Measurements from ENCODE around the gene TOGARAM1.

TOGARAM1 gene

DNA sequence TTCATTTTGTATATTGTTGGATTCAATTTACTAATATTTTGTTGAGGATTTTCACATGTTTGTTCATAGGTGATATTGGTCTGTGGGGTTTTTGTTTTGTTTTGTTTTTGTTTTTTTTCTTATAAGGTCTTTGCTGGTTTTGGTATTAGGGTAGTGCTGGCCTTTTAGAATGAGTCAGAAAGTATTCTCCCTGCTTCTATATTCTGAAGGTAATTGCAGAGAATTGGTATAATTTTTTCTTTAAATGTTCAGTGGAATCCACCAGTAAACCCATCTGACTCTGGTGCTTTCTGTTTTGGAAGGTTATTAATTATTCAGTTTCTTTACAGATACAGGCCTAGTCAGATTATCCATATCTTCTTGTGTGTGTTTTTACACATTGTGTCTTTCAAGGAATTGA is 8.9 kb downstream of the TOGARAM1 start:
- Histone ChIP-seq H3K4me1 (ENCODE audit: low read depth, poor library complexity, severe bottlenecking) (peaks cover 21% of the 10 kb centered on the region), H3K36me3 (ENCODE audit: insufficient read depth) (no peaks in the 10 kb centered on the region), H3K9ac (no peak overlapping the region), H3K27me3 (ENCODE audit: insufficient read depth, low read depth) (no peaks in the 10 kb centered on the region), H3K27ac (no peak overlapping the region), H3K79me2 (ENCODE audit: insufficient read depth, low read depth) (peaks cover 54% of the 10 kb centered on the region), H3K4me3 (IDR thresholded peaks at IDR 0.05; ENCODE audit: insufficient read depth, low read depth, low read length) (no peak overlapping the region), H3K4me2 (no peak overlapping the region), H2AFZ (ENCODE audit: low read depth) (no peak overlapping the region), H4K20me1 (ENCODE audit: insufficient read depth) (no peaks in the 10 kb centered on the region)
- TF ChIP-seq, protein P1, sequence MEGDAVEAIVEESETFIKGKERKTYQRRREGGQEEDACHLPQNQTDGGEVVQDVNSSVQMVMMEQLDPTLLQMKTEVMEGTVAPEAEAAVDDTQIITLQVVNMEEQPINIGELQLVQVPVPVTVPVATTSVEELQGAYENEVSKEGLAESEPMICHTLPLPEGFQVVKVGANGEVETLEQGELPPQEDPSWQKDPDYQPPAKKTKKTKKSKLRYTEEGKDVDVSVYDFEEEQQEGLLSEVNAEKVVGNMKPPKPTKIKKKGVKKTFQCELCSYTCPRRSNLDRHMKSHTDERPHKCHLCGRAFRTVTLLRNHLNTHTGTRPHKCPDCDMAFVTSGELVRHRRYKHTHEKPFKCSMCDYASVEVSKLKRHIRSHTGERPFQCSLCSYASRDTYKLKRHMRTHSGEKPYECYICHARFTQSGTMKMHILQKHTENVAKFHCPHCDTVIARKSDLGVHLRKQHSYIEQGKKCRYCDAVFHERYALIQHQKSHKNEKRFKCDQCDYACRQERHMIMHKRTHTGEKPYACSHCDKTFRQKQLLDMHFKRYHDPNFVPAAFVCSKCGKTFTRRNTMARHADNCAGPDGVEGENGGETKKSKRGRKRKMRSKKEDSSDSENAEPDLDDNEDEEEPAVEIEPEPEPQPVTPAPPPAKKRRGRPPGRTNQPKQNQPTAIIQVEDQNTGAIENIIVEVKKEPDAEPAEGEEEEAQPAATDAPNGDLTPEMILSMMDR (conservative IDR thresholded peaks at IDR 0.05; ENCODE audit: low read depth, low read length), result no peak

DNA sequence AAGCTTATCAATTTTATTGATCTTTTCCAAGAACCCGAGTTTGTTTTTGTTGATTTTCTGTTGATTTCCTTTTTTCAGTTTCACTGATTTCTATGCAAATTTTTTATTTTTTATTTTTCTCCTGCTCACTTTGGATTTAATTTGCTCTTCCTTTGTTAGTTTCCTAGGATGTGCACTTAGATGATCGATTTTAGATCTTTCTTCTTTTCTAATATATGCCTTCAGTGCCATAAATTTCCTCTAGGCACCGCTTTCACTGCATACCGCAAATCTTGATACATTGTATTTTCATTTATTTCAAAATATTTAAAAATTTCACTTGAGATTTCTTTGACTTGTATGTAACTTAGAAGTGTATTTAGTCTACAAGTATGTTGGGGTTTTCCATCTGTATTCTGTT is 9.5 kb downstream of the TOGARAM1 start:
- Histone ChIP-seq H4K20me1 (ENCODE audit: insufficient read depth) (no peaks in the 10 kb centered on the region), H3K4me1 (ENCODE audit: low read depth, poor library complexity, severe bottlenecking) (peaks cover 18% of the 10 kb centered on the region), H3K27ac (no peak overlapping the region), H3K27me3 (ENCODE audit: insufficient read depth, low read depth) (no peaks in the 10 kb centered on the region), H3K4me2 (no peak overlapping the region), H2AFZ (ENCODE audit: low read depth) (no peak overlapping the region), H3K4me3 (IDR thresholded peaks at IDR 0.05; ENCODE audit: insufficient read depth, low read depth, low read length) (no peak overlapping the region), H3K9ac (no peak overlapping the region), H3K36me3 (ENCODE audit: insufficient read depth) (no peaks in the 10 kb centered on the region), H3K79me2 (ENCODE audit: insufficient read depth, low read depth) (peaks cover 56% of the 10 kb centered on the region)
- TF ChIP-seq, protein P1 (conservative IDR thresholded peaks at IDR 0.05; ENCODE audit: low read depth, low read length), result no peak

DNA sequence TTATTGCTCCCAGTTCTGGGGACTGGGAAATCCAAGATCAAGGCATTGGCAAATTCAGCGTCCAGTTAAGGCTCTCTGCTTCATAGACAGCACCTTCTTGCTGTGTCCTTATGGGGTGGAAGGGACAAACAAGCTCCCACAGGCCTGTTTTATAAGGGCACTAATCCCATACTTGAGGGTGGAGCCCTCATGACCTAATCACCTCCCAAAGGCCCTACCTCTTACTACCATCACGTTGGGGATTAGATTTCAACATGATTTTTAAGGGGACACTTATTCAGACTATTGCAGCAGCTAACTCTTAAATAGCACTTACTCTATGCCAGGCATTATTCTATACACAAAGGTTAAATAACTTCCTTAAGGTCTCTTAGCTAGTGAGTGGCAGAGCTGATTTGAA is 17.3 kb downstream of the TOGARAM1 start:
- no peaks in the 10 kb centered on the region for H3K27me3 ChIP-seq (ENCODE audit: insufficient read depth, low read depth)
- TF ChIP-seq, protein P1 (conservative IDR thresholded peaks at IDR 0.05; ENCODE audit: low read depth, low read length), result no peak
- H3K4me1 ChIP-seq (ENCODE audit: low read depth, poor library complexity, severe bottlenecking), result peaks cover 7% of the 10 kb centered on the region
- no peak overlapping the region for H3K4me2 ChIP-seq
- H4K20me1 ChIP-seq (ENCODE audit: insufficient read depth), result no peaks in the 10 kb centered on the region
- H3K36me3 ChIP-seq (ENCODE audit: insufficient read depth), result no peaks in the 10 kb centered on the region
- H3K9ac ChIP-seq, result no peak overlapping the region
- no peak overlapping the region for H3K27ac ChIP-seq
- peaks cover 11% of the 10 kb centered on the region; the same call in 1 of the 2 replicates for H3K79me2 ChIP-seq (ENCODE audit: insufficient read depth, low read depth)
- no peak overlapping the region for H2AFZ ChIP-seq (ENCODE audit: low read depth)
- no peak overlapping the region for H3K4me3 ChIP-seq (IDR thresholded peaks at IDR 0.05; ENCODE audit: insufficient read depth, low read depth, low read length)

DNA sequence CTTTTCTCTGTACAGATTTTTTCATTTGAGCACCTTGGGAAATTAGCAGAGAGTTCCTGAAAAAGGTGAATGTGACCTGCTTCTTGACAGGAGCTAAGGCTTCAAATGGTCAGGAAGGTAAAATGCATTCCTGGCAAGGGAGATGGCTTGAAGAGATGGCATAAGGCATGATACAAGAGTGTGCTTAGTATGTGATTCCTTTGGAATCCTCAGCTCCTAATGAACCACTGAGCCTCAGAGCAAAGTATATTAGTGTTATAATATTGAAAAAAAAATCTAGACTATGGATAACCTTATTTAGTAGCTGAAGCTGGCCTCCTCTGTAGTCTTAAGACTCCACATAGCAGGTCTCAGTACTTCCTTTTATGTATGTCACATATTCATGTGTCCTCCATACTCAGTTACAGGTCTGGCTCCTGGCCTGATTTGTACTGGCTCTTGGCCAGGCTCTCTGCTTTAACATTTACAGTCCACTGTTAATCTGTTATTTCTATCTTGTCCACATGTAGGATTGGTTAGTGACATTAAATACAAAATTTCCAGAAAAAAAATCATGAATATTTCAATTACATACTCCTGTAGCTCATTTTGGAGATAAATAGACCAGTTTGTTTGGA is 17.9 kb downstream of the TOGARAM1 start:
- TF ChIP-seq, protein P1 (conservative IDR thresholded peaks at IDR 0.05; ENCODE audit: low read depth, low read length), result no peak
- Histone ChIP-seq H3K79me2 (ENCODE audit: insufficient read depth, low read depth) (peaks cover 7% of the 10 kb centered on the region; the same call in 1 of the 2 replicates), H3K27ac (no peak overlapping the region), H3K27me3 (ENCODE audit: insufficient read depth, low read depth) (no peaks in the 10 kb centered on the region), H3K36me3 (ENCODE audit: insufficient read depth) (no peaks in the 10 kb centered on the region), H3K4me3 (IDR thresholded peaks at IDR 0.05; ENCODE audit: insufficient read depth, low read depth, low read length) (no peak overlapping the region), H3K9ac (no peak overlapping the region), H3K4me1 (ENCODE audit: low read depth, poor library complexity, severe bottlenecking) (peaks cover 7% of the 10 kb centered on the region), H2AFZ (ENCODE audit: low read depth) (no peak overlapping the region), H3K4me2 (no peak overlapping the region), H4K20me1 (ENCODE audit: insufficient read depth) (no peaks in the 10 kb centered on the region)
